Measurements from ENCODE around the gene EIF3L. TPM values are rescaled to one million over a fixed set of nuclear protein-coding genes. Genes with fewer than 3 reads are reported as not detected.

Gene EIF3L
- total and polyA plus RNA-seq, 9 of the 15 experiments (the other 6 are each of a cell fraction or from before 2014, with no cell fraction given), result 257 to 699 (median 368) TPM

GRCh38 chr22:37887584-37888378 lies 38.6 kb downstream of the EIF3L start (continued):
- no peak for TF ChIP-seq CHD7 (IDR thresholded peaks at IDR 0.05; ENCODE audit: low read depth, low read length)
- 0 out of 2 replicates have a peak, but pooled peaks have one; percentile 6 for TF ChIP-seq DEAF1 (CRISPR knock-in tag; IDR thresholded peaks at IDR 0.05)
- 0 out of 2 replicates have a peak, but pooled peaks have one; percentile 3 for TF ChIP-seq ZNF316 (IDR thresholded peaks at IDR 0.05)
- TF ChIP-seq STAT5A (IDR thresholded peaks at IDR 0.05; ENCODE audit: borderline replicate concordance, low read length), result no peak

Measured in K562 (cell line).